ENCODE measurements around the gene EREG.

DNA sequence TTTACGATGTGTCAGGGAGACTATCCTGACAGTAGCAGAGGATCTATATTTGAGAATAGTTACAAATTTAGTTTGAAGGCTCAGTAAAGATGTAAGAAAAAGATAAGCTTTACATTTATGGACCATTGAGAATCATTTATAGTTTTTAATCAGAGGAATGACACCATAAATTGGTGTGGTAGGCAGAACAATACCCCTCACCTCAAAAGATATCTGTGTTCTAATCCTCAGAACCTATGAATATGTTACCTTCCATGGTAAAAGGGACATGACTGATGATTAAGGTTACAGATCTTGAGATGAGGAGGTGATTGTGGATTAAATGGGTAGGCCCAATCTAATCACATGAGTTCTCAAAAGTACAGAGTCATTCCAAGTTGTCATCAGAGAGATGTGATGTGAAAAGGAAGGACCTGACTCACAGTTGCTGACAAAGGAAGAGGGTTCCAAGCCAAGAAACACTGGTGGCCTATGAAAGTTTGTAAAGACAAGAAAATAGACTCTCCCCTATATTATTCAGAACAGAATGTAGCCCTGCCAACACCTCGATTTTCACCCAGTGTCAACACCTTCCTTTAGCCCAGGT is 27.0 kb downstream of the EREG start:
- TF ChIP-seq POLR2A (IDR thresholded peaks at IDR 0.05; ENCODE audit: low read length) (no peak), GATA1 (IDR thresholded peaks at IDR 0.05; ENCODE audit: low read depth, low read length) (no peak)
